GM12878 (cell line): ENCODE results near the gene CNOT2. TPM values are rescaled to one million over a fixed set of nuclear protein-coding genes. Genes with fewer than 3 reads are reported as not detected.

Experiments
- ATAC-seq: fragments of 200-7000 bp; cut with Tn5 transposase; 3 replicates; pipeline ENCODE4 v1.9.1; 2020; ENCODE audit warnings: mild to moderate bottlenecking, moderate library complexity
- BruUV-seq: library from RNA; stranded (reverse); fragments of 400-500 nt; replicated peaks from 2 replicates; lab custom pipeline; 2021; lab: Mats Ljungman, UMichigan
- CTCF ChIA-PET: fragments of 300-600 bp; sonication (Branson Sonifier 250); formaldehyde crosslinking; extraction: SDS; loops from one replicate; lab custom pipeline; 2021; ENCODE audit warnings: inconsistent platforms; lab: Yijun Ruan, JAX
- POLR2A ChIA-PET: fragments of 350-600 bp; formaldehyde crosslinking; extraction: SDS; loops from one replicate; lab custom pipeline; 2021; ENCODE audit warnings: inconsistent platforms; lab: Charles Lee
- RAD21 ChIA-PET: fragments of 300-600 bp; sonication (Branson Sonifier 250); formaldehyde crosslinking; loops from one replicate; lab custom pipeline; 2023; ENCODE audit warnings: antibody characterized with exemption; ENCODE audit not compliant: unreplicated experiment; lab: Charles Lee
- SMC1A ChIA-PET: fragments of 300-600 bp; sonication (Branson Sonifier 250); formaldehyde crosslinking; loops from one replicate; lab custom pipeline; 2023; ENCODE audit not compliant: unreplicated experiment, uncharacterized antibody; lab: Charles Lee
- DNase-seq: peaks from one replicate; pipeline ENCODE4 v3.0.0-alpha.2; 2011; ENCODE audit warnings: low read depth, low spot score
- FAIRE-seq: peaks from 3 replicates; lab custom pipeline; 2011; peaks lifted over from hg19 to GRCh38; lab: Jason Lieb, UNC
- H2AFZ ChIP-seq: 2 replicates; pipeline ENCODE4 v1.6.0; 2011; ENCODE audit warnings: low read depth, low read length, control low read depth; ENCODE audit not compliant: control insufficient read depth
- H3K27ac ChIP-seq: 2 replicates; pipeline ENCODE4 v1.5.1; 2011; ENCODE audit warnings: control low read depth; ENCODE audit not compliant: control insufficient read depth, insufficient read depth
- H3K27me3 ChIP-seq, 2 experiments: replicated peaks in 1 of 2; 2 replicates each; pipeline versions ENCODE4 v1.6.0 to v1.6.1; 2011; ENCODE audit warnings: low read length in 1 of 2; ENCODE audit not compliant: control insufficient read depth in 2 of 2, insufficient read depth in 2 of 2
- H3K36me3 ChIP-seq, 2 experiments: 2 replicates each; pipeline ENCODE4 v1.5.1; 2011; ENCODE audit warnings: low read length in 1 of 2; ENCODE audit not compliant: control insufficient read depth in 2 of 2, insufficient read depth in 2 of 2
- H3K4me1 ChIP-seq: 2 replicates; pipeline ENCODE4 v1.6.1; 2011; ENCODE audit warnings: mild to moderate bottlenecking, low read length, moderate library complexity, mixed read lengths; ENCODE audit not compliant: control insufficient read depth, insufficient read depth
- H3K4me2 ChIP-seq: 2 replicates; pipeline ENCODE4 v1.6.0; 2011; ENCODE audit warnings: control low read depth; ENCODE audit not compliant: control insufficient read depth, insufficient read depth
- H3K4me3 ChIP-seq: fragments of 200-600 bp; sonication (generic); 2 replicates; pipeline ENCODE4 v1.5.1; 2016
- H3K79me2 ChIP-seq: 2 replicates; pipeline ENCODE4 v1.6.0; 2011; ENCODE audit warnings: low read length; ENCODE audit not compliant: control insufficient read depth, insufficient read depth
- H3K9ac ChIP-seq: 2 replicates; pipeline ENCODE4 v1.8.0; 2011; ENCODE audit warnings: low read length, control low read depth, mixed read lengths; ENCODE audit not compliant: control insufficient read depth, insufficient read depth
- H3K9me3 ChIP-seq: replicated peaks from 3 replicates; pipeline ENCODE4 v1.5.1; 2011; ENCODE audit warnings: mild to moderate bottlenecking, low read length; ENCODE audit not compliant: control insufficient read depth, insufficient read depth
- H4K20me1 ChIP-seq: 2 replicates; pipeline ENCODE4 v1.6.0; 2011; ENCODE audit not compliant: control insufficient read depth, insufficient read depth
- CBFB ChIP-seq: IDR thresholded peaks from 2 replicates; pipeline ENCODE4 v1.6.1; 2016; ENCODE audit warnings: antibody characterized with exemption, low read depth
- KAT2A ChIP-seq: conservative IDR thresholded peaks from 2 replicates; pipeline ENCODE4 v1.6.1; 2011; ENCODE audit warnings: low read depth, low read length; ENCODE audit not compliant: control insufficient read depth
- POLR2AphosphoS5 ChIP-seq: IDR thresholded peaks from 2 replicates; pipeline ENCODE4 v1.6.1; 2011; ENCODE audit warnings: mild to moderate bottlenecking, low read length, inconsistent platforms
- POU2F2 ChIP-seq: IDR thresholded peaks from 3 replicates; pipeline ENCODE4 v1.6.1; 2011; ENCODE audit warnings: low read depth, mild to moderate bottlenecking, low read length, borderline replicate concordance
- RAD51 ChIP-seq: fragments of 450-650 bp; IDR thresholded peaks from 2 replicates; pipeline ENCODE4 v1.6.1; 2016; ENCODE audit warnings: moderate library complexity, mild to moderate bottlenecking, inconsistent platforms
- SUPT20H ChIP-seq: IDR thresholded peaks from 2 replicates; pipeline ENCODE4 v1.6.1; 2011; ENCODE audit warnings: low read depth, mild to moderate bottlenecking, low read length, moderate library complexity, borderline replicate concordance; ENCODE audit not compliant: control insufficient read depth
- WGBS: methylation state at CpG from one replicate; pipeline ENCODE4 v1.1.6; 2016; ENCODE audit warnings: low lambda C conversion rate; ENCODE audit not compliant: insufficient replicate concordance, insufficient coverage; ENCODE audit errors: missing lambda C conversion rate; 5-methylcytosine and 5-hydroxymethylcytosine counted together
- in situ Hi-C: fragments of 300-500 bp; cut with MboI; formaldehyde crosslinking; loops from 9 replicates; pipeline ENCODE4 v1.14.3; 2018; ENCODE audit warnings: mixed read lengths
- intact Hi-C: fragments of 100-400 bp; cut with micrococcal nuclease; formaldehyde crosslinking; loops from one replicate; pipeline ENCODE4 v1.14.2; 2022; ENCODE audit not compliant: unreplicated experiment
- polyA plus RNA-seq, 11 experiments: library from polyadenylated mRNA; depleted of rRNA in 4 of 11; unstranded in 6 of 11; stranded (reverse) in 5 of 11; fragments of >200 nt; fragmentation: Nextera tagmentation in 4 of 11; fragmentation: Illumina TruSeq in 1 of 11; extraction: Ambion mirVana in 4 of 11; extraction: Trizol in 1 of 11; gene quantifications; 1 replicate in 1 of 11; 2 replicates in 10 of 11; pipeline versions ENCODE4 v1.2.1 to v1.2.3, GENCODE V29; 2011 to 2016; ENCODE audit warnings: inconsistent platforms in 2 of 11, missing spikeins in 2 of 11, low read depth in 1 of 11
- total RNA-seq, 4 experiments: library from RNA; depleted of rRNA in 3 of 4; stranded (reverse); fragments of >200 nt in 3 of 4; fragmentation: Illumina TruSeq in 1 of 4; extraction: Trizol in 1 of 4; gene quantifications; 2 replicates each; pipeline versions ENCODE4 v1.2.1 to v1.2.3, GENCODE V29; 2013 to 2021
- TF ChIP-seq, protein P1 (sequence below): fragments of 450-650 bp; IDR thresholded peaks from 2 replicates; pipeline ENCODE4 v1.6.1; 2016; ENCODE audit warnings: mild to moderate bottlenecking, moderate library complexity, borderline replicate concordance
- TF ChIP-seq, protein P2 (sequence below): IDR thresholded peaks from 2 replicates; pipeline ENCODE4 v1.6.1; 2012; ENCODE audit warnings: low read depth, low read length, improper control_type of control experiment

The CNOT2 gene
- total and polyA plus RNA-seq, 10 of the 15 experiments (the other 5 are each of a cell fraction or from before 2014, with no cell fraction given), result 37.9 to 127 (median 82.4) TPM

DNA sequence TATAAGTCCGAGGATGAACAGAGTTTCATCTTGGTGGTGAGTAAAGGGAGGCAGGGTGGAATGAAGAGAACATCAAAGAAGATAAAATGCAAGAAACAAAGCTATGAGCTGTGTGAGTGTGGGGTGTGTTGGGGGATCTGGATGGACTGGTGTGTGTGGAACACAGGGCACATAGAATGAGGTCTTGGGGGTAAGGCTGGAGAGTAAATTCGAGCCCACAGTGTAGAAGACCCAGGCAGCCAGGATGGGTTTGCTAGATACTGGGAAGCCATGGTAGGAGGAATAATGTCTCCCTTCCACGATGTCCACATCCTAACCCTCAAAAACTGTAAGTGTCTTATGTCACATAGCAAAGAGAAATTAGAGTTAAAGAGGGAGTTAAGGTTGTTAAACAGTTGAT is 129.6 kb downstream of the CNOT2 start (continued):
- TF ChIP-seq, protein P1, sequence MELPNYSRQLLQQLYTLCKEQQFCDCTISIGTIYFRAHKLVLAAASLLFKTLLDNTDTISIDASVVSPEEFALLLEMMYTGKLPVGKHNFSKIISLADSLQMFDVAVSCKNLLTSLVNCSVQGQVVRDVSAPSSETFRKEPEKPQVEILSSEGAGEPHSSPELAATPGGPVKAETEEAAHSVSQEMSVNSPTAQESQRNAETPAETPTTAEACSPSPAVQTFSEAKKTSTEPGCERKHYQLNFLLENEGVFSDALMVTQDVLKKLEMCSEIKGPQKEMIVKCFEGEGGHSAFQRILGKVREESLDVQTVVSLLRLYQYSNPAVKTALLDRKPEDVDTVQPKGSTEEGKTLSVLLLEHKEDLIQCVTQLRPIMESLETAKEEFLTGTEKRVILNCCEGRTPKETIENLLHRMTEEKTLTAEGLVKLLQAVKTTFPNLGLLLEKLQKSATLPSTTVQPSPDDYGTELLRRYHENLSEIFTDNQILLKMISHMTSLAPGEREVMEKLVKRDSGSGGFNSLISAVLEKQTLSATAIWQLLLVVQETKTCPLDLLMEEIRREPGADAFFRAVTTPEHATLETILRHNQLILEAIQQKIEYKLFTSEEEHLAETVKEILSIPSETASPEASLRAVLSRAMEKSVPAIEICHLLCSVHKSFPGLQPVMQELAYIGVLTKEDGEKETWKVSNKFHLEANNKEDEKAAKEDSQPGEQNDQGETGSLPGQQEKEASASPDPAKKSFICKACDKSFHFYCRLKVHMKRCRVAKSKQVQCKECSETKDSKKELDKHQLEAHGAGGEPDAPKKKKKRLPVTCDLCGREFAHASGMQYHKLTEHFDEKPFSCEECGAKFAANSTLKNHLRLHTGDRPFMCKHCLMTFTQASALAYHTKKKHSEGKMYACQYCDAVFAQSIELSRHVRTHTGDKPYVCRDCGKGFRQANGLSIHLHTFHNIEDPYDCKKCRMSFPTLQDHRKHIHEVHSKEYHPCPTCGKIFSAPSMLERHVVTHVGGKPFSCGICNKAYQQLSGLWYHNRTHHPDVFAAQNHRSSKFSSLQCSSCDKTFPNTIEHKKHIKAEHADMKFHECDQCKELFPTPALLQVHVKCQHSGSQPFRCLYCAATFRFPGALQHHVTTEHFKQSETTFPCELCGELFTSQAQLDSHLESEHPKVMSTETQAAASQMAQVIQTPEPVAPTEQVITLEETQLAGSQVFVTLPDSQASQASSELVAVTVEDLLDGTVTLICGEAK, result no peak

DNA sequence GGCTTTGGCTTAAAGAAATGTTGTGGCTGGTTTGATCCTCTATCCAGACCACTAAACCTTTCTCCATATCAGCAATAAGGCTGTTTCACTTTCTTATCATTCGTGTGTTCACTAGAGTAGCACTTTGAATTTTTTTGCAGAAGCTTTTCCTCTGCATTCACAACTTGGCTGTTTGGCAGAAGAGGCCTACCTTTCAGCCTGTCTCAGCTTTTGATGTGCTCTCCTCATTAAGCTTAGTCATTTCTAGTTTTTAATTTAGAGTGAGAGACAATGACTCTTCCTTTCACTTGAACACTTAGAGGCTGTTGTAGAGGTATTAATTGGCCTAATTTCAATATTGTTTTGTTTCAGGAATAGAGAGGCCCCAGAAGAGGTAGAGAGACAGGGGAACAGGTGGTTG is 136.6 kb downstream of the CNOT2 start:
- Histone ChIP-seq H3K27me3 (no peaks in the 10 kb centered on the region), H4K20me1 (no peaks in the 10 kb centered on the region), H3K4me3 (no peak overlapping the region)
- no peak for TF ChIP-seq POLR2AphosphoS5
- TF ChIP-seq POU2F2, result no peak
- TF ChIP-seq, protein P2, sequence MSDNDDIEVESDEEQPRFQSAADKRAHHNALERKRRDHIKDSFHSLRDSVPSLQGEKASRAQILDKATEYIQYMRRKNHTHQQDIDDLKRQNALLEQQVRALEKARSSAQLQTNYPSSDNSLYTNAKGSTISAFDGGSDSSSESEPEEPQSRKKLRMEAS, result no peak
- TF ChIP-seq RAD51, result no peak
- no peak for TF ChIP-seq KAT2A
- TF ChIP-seq CBFB, result no peak
- no peak for TF ChIP-seq SUPT20H
- TF ChIP-seq, all 136 proteins: peak for 0
- no TSS peak for BruUV-seq
- in situ Hi-C loops, result no loop called here
- SMC1A ChIA-PET, result interaction anchor here (1.4 kb wide), 1 partner anchor 12 kb away, joined by 3 read pairs; no protein-coding TSS in a partner anchor
- RAD21 ChIA-PET, result interaction anchor here (1.4 kb wide), 1 partner anchor 13 kb away, joined by 3 read pairs; the partner anchor contains the start of gene KCNMB4
- Histone ChIP-seq H3K9ac (no peak overlapping the region), H3K4me2 (no peak overlapping the region), H3K4me1 (no peaks in the 10 kb centered on the region), H3K9me3 (no peaks in the 10 kb centered on the region; the same call in 2 of the 3 replicates), H2AFZ (no peak overlapping the region), H3K36me3 (no peaks in the 10 kb centered on the region), H3K79me2 (no peaks in the 10 kb centered on the region), H3K27ac (no peak overlapping the region)
- POLR2A ChIA-PET, result no interaction called here
- CTCF ChIA-PET, result interaction anchor here (1.5 kb wide), 1 partner anchor 197 kb away, joined by 3 read pairs; no protein-coding TSS in a partner anchor
- intact Hi-C loops, result no loop called here
- ATAC-seq (peak; percentile 21; the same call in 2 of the 3 replicates), FAIRE-seq (no peak), DNase-seq (no peak)
- 0% methylated on average over 1 of the region's 1 CpG for WGBS
